GM12878 (cell line): ENCODE data around the gene PRDM15.

Experiments
- BCLAF1 ChIP-seq: fragments of 450-650 bp; IDR thresholded peaks from 2 replicates; pipeline ENCODE4 v1.6.1; 2017; ENCODE audit warnings: antibody characterized with exemption, mild to moderate bottlenecking, moderate library complexity
- CTCF ChIP-seq, 3 experiments: IDR thresholded peaks in 2 of 3; conservative IDR thresholded peaks in 1 of 3; 2 replicates each; pipeline ENCODE4 v1.5.1; 2011; ENCODE audit warnings: low read depth in 3 of 3, low read length in 3 of 3, mild to moderate bottlenecking in 3 of 3, control low read depth in 2 of 3, moderate library complexity in 2 of 3, inconsistent platforms in 1 of 3, mixed read lengths in 1 of 3; ENCODE audit not compliant: control insufficient read depth in 2 of 3, insufficient read depth in 1 of 3; ENCODE audit errors: extremely low read depth in 1 of 3
- POLR2AphosphoS5 ChIP-seq: IDR thresholded peaks from 2 replicates; pipeline ENCODE4 v1.6.1; 2011; ENCODE audit warnings: mild to moderate bottlenecking, low read length, inconsistent platforms
- ZSCAN29 ChIP-seq: fragments of 450-650 bp; IDR thresholded peaks from 2 replicates; pipeline ENCODE4 v1.6.1; 2017; ENCODE audit warnings: mild to moderate bottlenecking, moderate library complexity

- TF ChIP-seq POLR2AphosphoS5 (no peak), BCLAF1 (no peak), CTCF (IDR thresholded peaks at IDR 0.05 in 2 of 3, conservative IDR thresholded peaks at IDR 0.05 in 1 of 3; ENCODE audit: control insufficient read depth in 2 of 3, extremely low read depth in 1 of 3, insufficient read depth in 1 of 3, low read depth in 3 of 3, low read length in 3 of 3) (no peak), ZSCAN29 (no peak)
Observed at GRCh38 chr21:41863439-41863740, 15.8 kb downstream of the PRDM15 start.
